HG03103 (cell line): Measurements from ENCODE around the gene ARAF.

ENCODE experiments used
- ATAC-seq: cut with Tn5 transposase; IDR thresholded peaks from one replicate; pipeline ENCODE4 v1.9.1; 2021; ENCODE audit warnings: low read depth; ENCODE audit not compliant: unreplicated experiment

The ARAF gene

DNA sequence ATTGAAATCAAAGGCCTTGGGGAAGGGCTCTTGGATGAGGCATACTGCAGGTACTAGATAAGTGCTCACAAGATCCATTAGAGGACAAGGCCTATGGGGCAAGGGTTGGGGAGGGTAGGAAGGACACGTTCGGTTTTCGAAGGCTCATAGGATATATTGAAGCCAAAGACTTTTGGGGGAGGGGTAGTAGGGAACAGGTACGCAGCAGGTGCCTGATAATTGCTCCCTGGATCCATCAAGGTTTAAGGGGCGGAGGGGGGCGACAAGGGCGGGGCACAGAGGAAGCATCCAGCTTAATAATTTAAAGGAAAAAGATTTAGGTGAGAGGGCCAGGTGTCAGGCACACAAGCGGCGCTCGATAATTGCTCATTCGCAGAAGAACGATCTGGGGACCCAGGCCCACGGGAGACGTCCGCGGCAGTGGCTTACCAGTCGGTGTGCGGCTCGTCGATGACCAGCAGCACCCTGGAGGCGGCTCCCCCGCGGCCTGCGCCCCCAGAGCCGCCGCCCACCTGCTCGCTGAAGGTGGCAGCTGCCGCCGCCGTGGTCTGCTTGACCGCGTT, 58.0 kb downstream of the ARAF start:
- ATAC-seq = no peak

DNA sequence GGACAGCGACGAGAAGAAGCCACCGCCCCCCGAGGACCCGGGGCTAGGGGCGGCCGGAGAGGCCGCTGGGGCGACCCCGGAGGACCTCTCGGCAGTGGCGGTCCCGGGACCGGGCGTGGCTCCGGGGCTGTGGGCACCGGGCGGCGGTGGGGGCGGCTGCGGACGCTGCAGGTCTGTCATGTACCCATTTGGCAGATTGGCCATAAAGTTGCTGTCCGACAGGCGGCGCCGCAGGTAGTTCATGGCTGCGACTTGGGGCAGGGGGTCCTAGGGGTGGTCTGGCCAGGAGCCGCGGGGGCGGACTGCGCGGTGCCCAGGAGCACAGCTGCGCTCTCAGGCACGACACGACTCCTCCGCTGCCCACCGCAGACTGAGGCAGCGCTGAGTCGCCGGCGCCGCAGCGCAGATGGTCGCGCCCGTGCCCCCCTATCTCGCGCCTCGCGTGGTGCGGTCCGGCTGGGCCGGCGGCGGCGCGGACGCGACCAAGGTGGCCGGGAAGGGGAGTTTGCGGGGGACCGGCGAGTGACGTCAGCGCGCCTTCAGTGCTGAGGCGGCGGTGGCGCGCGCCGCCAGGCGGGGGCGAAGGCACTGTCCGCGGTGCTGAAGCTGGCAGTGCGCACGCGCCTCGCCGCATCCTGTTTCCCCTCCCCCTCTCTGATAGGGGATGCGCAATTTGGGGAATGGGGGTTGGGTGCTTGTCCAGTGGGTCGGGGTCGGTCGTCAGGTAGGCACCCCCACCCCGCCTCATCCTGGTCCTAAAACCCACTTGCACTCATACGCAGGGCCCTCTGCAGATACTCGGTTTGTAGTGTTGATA, 58.7 kb downstream of the ARAF start, which contains the start of gene SYN1:
Gene SYN1, minus strand, starts transcription at position 372 of the 817 bp plus-strand sequence. Its CDS starts 129 bp downstream, at position 243.
- ATAC-seq = no peak

DNA sequence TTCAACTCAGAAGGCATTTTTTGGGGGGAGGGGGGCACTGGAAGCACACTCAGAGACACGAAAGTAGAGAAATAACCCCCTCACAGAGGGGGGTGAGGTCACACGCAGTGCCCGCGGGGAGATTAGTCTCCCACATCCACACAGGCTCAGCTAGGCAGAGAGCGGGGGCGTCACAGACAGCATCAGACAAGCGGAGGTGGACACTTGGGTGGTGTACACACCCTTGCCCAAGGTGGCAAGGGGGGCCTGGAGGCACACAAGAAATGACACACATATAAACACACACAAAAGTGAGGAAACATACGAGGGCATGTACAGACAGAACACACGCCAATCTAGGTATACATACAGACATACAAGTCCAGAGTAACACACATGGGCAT, 59.3 kb downstream of the ARAF start:
- no peak for ATAC-seq
